K562 (cell line): ENCODE results near the gene FOXM1. TPM values are rescaled to one million over a fixed set of nuclear protein-coding genes. Genes with fewer than 3 reads are reported as not detected.

ENCODE experiments used
- ARID2 ChIP-seq: fragments of 450-650 bp; IDR thresholded peaks from 2 replicates; pipeline ENCODE4 v1.6.1; 2017; ENCODE audit warnings: antibody characterized with exemption, mild to moderate bottlenecking
- CSDE1 ChIP-seq, 2 experiments: fragments of 450-650 bp; IDR thresholded peaks; 2 replicates each; pipeline ENCODE4 v1.6.1; 2016; ENCODE audit warnings: mild to moderate bottlenecking in 1 of 2
- EP300 ChIP-seq: IDR thresholded peaks from 2 replicates; pipeline ENCODE4 v1.6.1; 2012; ENCODE audit warnings: low read length, improper control_type of control experiment
- FOXP1 ChIP-seq: sonication (generic); formaldehyde crosslinking; IDR thresholded peaks from 2 replicates; pipeline ENCODE4 v1.8.0; 2022; ENCODE audit warnings: mild to moderate bottlenecking, missing genetic modification reagents
- JUN ChIP-seq, 2 experiments: sonication (generic) in 1 of 2; formaldehyde crosslinking in 1 of 2; IDR thresholded peaks; 2 replicates each; pipeline versions ENCODE4 v1.6.1 to v1.8.0; 2012 to 2022; ENCODE audit warnings: borderline replicate concordance in 2 of 2, mild to moderate bottlenecking in 2 of 2, improper control_type of control experiment in 1 of 2, low read depth in 1 of 2, low read length in 1 of 2, missing genetic modification reagents in 1 of 2
- MAFF ChIP-seq: IDR thresholded peaks from 2 replicates; pipeline ENCODE4 v1.6.1; 2012; ENCODE audit warnings: low read length, improper control_type of control experiment
- PRPF4 ChIP-seq: fragments of 200-400 bp; formaldehyde crosslinking; IDR thresholded peaks from one replicate; pipeline ENCODE4 v1.6.1; 2017; ENCODE audit warnings: low read length, low read depth, mild to moderate bottlenecking; ENCODE audit not compliant: insufficient read depth, poor library complexity, severe bottlenecking
- RFX5 ChIP-seq: IDR thresholded peaks from 2 replicates; pipeline ENCODE4 v1.6.1; 2011; ENCODE audit warnings: low read depth, mild to moderate bottlenecking, improper control_type of control experiment, low read length
- RFX7 ChIP-seq: fragments of 250-450 bp; sonication (Bioruptor Pico); IDR thresholded peaks from 2 replicates; pipeline ENCODE4 v1.5.1; 2021; ENCODE audit warnings: mild to moderate bottlenecking
- SMARCA5 ChIP-seq: fragments of 450-650 bp; IDR thresholded peaks from 2 replicates; pipeline ENCODE4 v1.6.1; 2016
- SMC3 ChIP-seq: conservative IDR thresholded peaks from 2 replicates; pipeline ENCODE4 v1.6.1; 2011; ENCODE audit warnings: low read depth, low read length, improper control_type of control experiment; ENCODE audit not compliant: insufficient read depth
- ZNF133 ChIP-seq: fragments of 250-450 bp; sonication (Bioruptor Pico); IDR thresholded peaks from 2 replicates; pipeline ENCODE4 v1.4.0; 2020; ENCODE audit warnings: mild to moderate bottlenecking
- ZNF134 ChIP-seq: fragments of 250-450 bp; sonication (Bioruptor Pico); conservative IDR thresholded peaks from 2 replicates; pipeline ENCODE4 v1.4.0; 2020
- polyA plus RNA-seq, 8 experiments: library from polyadenylated mRNA; depleted of rRNA in 4 of 8; stranded (reverse) in 5 of 8; unstranded in 3 of 8; fragments of >200 nt; fragmentation: Nextera tagmentation in 2 of 8; fragmentation: Illumina TruSeq in 1 of 8; extraction: Ambion mirVana in 2 of 8; extraction: Trizol in 1 of 8; gene quantifications; 2 replicates each; pipeline versions ENCODE4 v1.2.1 to v1.2.3, GENCODE V29; 2011 to 2014; ENCODE audit warnings: inconsistent platforms in 1 of 8, missing spikeins in 1 of 8
- total RNA-seq, 7 experiments: library from RNA; depleted of rRNA in 6 of 7; stranded (reverse); fragments of >200 nt in 6 of 7; fragmentation: Illumina TruSeq in 2 of 7; extraction: Trizol in 2 of 7; gene quantifications; 2 replicates each; pipeline versions ENCODE4 v1.2.1 to v1.2.3, GENCODE V29; 2011 to 2021; ENCODE audit warnings: low replicate concordance in 1 of 7
- TF ChIP-seq, protein P1 (sequence below): IDR thresholded peaks from 2 replicates; pipeline ENCODE4 v1.6.1; 2011; ENCODE audit warnings: borderline replicate concordance, low read depth, mild to moderate bottlenecking, moderate library complexity, low read length; ENCODE audit not compliant: insufficient read depth, poor library complexity, severe bottlenecking
- TF ChIP-seq, protein P2 (sequence below): IDR thresholded peaks from 3 replicates; pipeline ENCODE4 v1.6.1; 2011; ENCODE audit warnings: borderline replicate concordance, mild to moderate bottlenecking; ENCODE audit not compliant: insufficient read length, insufficient read depth
- TF ChIP-seq, protein P3 (sequence below): conservative IDR thresholded peaks from 2 replicates; pipeline ENCODE4 v1.6.1; 2011; ENCODE audit warnings: low read depth, mild to moderate bottlenecking, low read length; ENCODE audit not compliant: control insufficient read depth
- TF ChIP-seq, protein P4 (sequence below): fragments of 250-450 bp; sonication (Bioruptor Pico); IDR thresholded peaks from 2 replicates; pipeline ENCODE4 v1.8.0; 2021; ENCODE audit warnings: moderate library complexity, mild to moderate bottlenecking, inconsistent platforms
- TF ChIP-seq, protein P5 (sequence below): IDR thresholded peaks from 2 replicates; pipeline ENCODE4 v1.6.1; 2011; ENCODE audit not compliant: insufficient read length; ENCODE audit errors: extremely low read depth
- TF ChIP-seq, protein P6 (sequence below): fragments of 450-650 bp; IDR thresholded peaks from 2 replicates; pipeline ENCODE4 v1.6.1; 2016; ENCODE audit warnings: antibody characterized with exemption

The FOXM1 gene
- total and polyA plus RNA-seq, 9 of the 15 experiments (the other 6 are each of a cell fraction or from before 2014, with no cell fraction given), result 8.9 to 46.9 (median 17.2) TPM

DNA sequence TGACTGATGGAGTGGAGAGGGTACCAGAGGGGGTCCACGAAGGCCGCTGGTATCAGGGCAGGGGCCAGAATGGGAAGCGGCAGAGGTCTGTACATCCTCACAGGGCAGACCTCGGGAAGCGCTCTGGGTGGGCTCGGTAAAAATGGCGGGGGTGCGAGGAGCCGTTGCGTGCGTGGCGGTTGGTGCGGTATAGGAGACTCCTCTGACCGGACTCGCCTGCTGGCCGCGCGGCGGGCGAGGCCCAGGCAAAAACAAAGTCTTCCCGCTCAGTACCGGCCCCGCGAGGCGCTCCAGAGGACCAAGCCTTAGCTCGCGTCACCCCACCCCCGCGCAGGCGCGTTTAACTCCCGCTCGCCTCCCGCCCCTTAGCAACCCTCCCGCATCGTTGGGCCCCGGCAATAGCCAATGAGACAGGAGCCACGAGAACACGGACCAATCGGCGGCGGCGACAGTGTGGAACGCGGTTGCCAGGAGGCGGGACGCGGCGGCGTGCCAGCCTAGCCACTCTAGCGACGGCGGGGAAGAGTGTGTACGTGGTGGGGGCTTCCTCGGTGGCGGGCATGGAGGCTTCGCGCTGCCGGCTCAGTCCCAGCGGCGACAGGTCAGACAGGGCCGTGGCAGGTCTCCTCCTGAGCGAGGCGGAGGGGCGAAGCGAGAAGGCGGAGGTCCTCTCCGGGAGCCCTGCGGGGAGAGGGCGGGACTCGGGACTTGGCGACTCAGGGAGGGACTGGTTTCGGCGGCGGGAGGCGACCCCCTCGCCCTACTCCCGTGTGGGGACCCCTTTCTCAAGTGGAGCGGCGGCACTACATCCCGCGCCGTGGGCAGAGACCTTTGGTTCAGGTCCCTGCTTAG lies 13.6 kb upstream of the FOXM1 start, which contains the start of gene TULP3 (continued):
- no peak for TF ChIP-seq JUN (IDR thresholded peaks at IDR 0.05; ENCODE audit: borderline replicate concordance, low read depth, low read length)
- TF ChIP-seq JUN (CRISPR knock-in tag; IDR thresholded peaks at IDR 0.05; ENCODE audit: borderline replicate concordance), result no peak
- TF ChIP-seq, protein P1, sequence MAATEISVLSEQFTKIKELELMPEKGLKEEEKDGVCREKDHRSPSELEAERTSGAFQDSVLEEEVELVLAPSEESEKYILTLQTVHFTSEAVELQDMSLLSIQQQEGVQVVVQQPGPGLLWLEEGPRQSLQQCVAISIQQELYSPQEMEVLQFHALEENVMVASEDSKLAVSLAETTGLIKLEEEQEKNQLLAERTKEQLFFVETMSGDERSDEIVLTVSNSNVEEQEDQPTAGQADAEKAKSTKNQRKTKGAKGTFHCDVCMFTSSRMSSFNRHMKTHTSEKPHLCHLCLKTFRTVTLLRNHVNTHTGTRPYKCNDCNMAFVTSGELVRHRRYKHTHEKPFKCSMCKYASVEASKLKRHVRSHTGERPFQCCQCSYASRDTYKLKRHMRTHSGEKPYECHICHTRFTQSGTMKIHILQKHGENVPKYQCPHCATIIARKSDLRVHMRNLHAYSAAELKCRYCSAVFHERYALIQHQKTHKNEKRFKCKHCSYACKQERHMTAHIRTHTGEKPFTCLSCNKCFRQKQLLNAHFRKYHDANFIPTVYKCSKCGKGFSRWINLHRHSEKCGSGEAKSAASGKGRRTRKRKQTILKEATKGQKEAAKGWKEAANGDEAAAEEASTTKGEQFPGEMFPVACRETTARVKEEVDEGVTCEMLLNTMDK, result no peak
- no peak for TF ChIP-seq MAFF
- TF ChIP-seq, protein P2, sequence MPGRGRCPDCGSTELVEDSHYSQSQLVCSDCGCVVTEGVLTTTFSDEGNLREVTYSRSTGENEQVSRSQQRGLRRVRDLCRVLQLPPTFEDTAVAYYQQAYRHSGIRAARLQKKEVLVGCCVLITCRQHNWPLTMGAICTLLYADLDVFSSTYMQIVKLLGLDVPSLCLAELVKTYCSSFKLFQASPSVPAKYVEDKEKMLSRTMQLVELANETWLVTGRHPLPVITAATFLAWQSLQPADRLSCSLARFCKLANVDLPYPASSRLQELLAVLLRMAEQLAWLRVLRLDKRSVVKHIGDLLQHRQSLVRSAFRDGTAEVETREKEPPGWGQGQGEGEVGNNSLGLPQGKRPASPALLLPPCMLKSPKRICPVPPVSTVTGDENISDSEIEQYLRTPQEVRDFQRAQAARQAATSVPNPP, result no peak
- TF ChIP-seq SMARCA5, result no peak
- no peak for TF ChIP-seq PRPF4
- TF ChIP-seq, protein P3, sequence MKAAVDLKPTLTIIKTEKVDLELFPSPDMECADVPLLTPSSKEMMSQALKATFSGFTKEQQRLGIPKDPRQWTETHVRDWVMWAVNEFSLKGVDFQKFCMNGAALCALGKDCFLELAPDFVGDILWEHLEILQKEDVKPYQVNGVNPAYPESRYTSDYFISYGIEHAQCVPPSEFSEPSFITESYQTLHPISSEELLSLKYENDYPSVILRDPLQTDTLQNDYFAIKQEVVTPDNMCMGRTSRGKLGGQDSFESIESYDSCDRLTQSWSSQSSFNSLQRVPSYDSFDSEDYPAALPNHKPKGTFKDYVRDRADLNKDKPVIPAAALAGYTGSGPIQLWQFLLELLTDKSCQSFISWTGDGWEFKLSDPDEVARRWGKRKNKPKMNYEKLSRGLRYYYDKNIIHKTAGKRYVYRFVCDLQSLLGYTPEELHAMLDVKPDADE, result peak; percentile 41; the same call in 1 of the 2 replicates
- TF ChIP-seq, protein P4, sequence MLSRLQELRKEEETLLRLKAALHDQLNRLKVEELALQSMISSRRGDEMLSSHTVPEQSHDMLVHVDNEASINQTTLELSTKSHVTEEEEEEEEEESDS (CRISPR knock-in tag), result no peak
- TF ChIP-seq, protein P5, sequence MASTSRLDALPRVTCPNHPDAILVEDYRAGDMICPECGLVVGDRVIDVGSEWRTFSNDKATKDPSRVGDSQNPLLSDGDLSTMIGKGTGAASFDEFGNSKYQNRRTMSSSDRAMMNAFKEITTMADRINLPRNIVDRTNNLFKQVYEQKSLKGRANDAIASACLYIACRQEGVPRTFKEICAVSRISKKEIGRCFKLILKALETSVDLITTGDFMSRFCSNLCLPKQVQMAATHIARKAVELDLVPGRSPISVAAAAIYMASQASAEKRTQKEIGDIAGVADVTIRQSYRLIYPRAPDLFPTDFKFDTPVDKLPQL, result no peak
- no peak for TF ChIP-seq RFX7 (CRISPR knock-in tag)
- TF ChIP-seq FOXP1 (CRISPR knock-in tag), result no peak
- no peak for TF ChIP-seq ZNF133 (CRISPR knock-in tag)
- no peak for TF ChIP-seq ZNF134 (CRISPR knock-in tag)
- no peak for TF ChIP-seq RFX5
- TF ChIP-seq ARID2, result no peak
- TF ChIP-seq EP300, result no peak
- TF ChIP-seq SMC3, result no peak
- TF ChIP-seq, protein P6, sequence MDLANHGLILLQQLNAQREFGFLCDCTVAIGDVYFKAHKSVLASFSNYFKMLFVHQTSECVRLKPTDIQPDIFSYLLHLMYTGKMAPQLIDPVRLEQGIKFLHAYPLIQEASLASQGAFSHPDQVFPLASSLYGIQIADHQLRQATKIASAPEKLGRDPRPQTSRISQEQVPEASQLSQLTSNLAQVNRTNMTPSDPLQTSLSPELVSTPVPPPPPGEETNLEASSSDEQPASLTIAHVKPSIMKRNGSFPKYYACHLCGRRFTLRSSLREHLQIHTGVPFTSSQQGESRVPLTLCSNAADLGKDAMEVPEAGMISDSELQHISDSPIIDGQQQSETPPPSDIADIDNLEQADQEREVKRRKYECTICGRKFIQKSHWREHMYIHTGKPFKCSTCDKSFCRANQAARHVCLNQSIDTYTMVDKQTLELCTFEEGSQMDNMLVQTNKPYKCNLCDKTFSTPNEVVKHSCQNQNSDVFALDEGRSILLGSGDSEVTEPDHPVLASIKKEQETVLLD, result peak; percentile 66; the same call in 1 of the 2 replicates
- TF ChIP-seq CSDE1 (IDR thresholded peaks at IDR 0.05), result peak in 1 of 2 experiments; percentile 67; a peak in 2 of 4 replicates
